Erythroblast (primary cell): Measurements from ENCODE around the gene PKP3.

Experiments
- GATA1 ChIP-seq: IDR thresholded peaks from 2 replicates; pipeline ENCODE4 v1.6.1; 2011; ENCODE audit warnings: low read depth, mild to moderate bottlenecking, control low read depth, low read length, moderate library complexity
- POLR2A ChIP-seq: IDR thresholded peaks from 2 replicates; pipeline ENCODE4 v1.6.1; 2011; ENCODE audit warnings: mild to moderate bottlenecking, low read length

- TF ChIP-seq POLR2A, result no peak
- no peak for TF ChIP-seq GATA1
These were observed 38.6 kb downstream of the PKP3 start for GRCh38 chr11:432501-433100.
